Gastroesophageal sphincter (tissue), 4 donors: ENCODE data around the gene NEK11. TPM values are rescaled to one million over a fixed set of nuclear protein-coding genes. Genes with fewer than 3 reads are reported as not detected.
"Not testable (repeated sequence)": the region's sequence is repeated elsewhere in the genome, so short reads cannot be mapped to it uniquely, and the experiment has no call there.

ENCODE experiments used
- ATAC-seq: fragments of 150-250 bp; one replicate; pipeline ENCODE4 v1.9.1; 2016; ENCODE audit warnings: mild to moderate bottlenecking, moderate library complexity
- H3K27ac ChIP-seq, 4 donors: fragments of 200-600 bp; sonication (generic) in 3 of 4; 1 replicate in 3 of 4; 2 replicates in 1 of 4; pipeline ENCODE4 v1.5.1; 2016 to 2019
- H3K27me3 ChIP-seq: fragments of 200-600 bp; sonication (generic); one replicate; pipeline ENCODE4 v1.5.1; 2019
- H3K36me3 ChIP-seq, 2 donors: fragments of 200-600 bp; sonication (generic); one replicate each; pipeline ENCODE4 v1.5.1; 2019; ENCODE audit warnings: control low read depth in 1 of 2
- H3K4me1 ChIP-seq, 3 donors: fragments of 200-600 bp; sonication (generic); 1 replicate in 2 of 3; 2 replicates in 1 of 3; pipeline ENCODE4 v1.5.1; 2016 to 2019; ENCODE audit warnings: control low read depth in 2 of 3
- H3K4me3 ChIP-seq, 2 donors: fragments of 200-600 bp; sonication (generic); one replicate each; pipeline ENCODE4 v1.5.1; 2019; ENCODE audit warnings: mild to moderate bottlenecking in 1 of 2, moderate library complexity in 1 of 2
- H3K9me3 ChIP-seq, 3 donors: fragments of 200-600 bp; sonication (generic); one replicate each; pipeline ENCODE4 v1.5.1; 2017 to 2019; ENCODE audit warnings: control low read depth in 2 of 3
- EP300 ChIP-seq: sonication (generic); formaldehyde crosslinking; IDR thresholded peaks from one replicate; pipeline ENCODE4 v1.6.1; 2017; ENCODE audit warnings: antibody characterized with exemption, mild to moderate bottlenecking
- POLR2A ChIP-seq, 2 donors: fragments of 450-650 bp; IDR thresholded peaks; one replicate each; pipeline ENCODE4 v1.6.1; 2017; ENCODE audit warnings: antibody characterized with exemption in 2 of 2, mild to moderate bottlenecking in 2 of 2, moderate library complexity in 1 of 2
- POLR2AphosphoS5 ChIP-seq: sonication (generic); formaldehyde crosslinking; IDR thresholded peaks from one replicate; pipeline ENCODE4 v1.6.1; 2017; ENCODE audit warnings: antibody characterized with exemption
- WGBS, 2 donors: methylation state at CpG; one replicate each; pipeline ENCODE4 v1.1.5; 2018; ENCODE audit warnings: low coverage in 1 of 2; 5-methylcytosine and 5-hydroxymethylcytosine counted together
- total RNA-seq, 4 donors: library from RNA; depleted of rRNA; stranded (reverse); fragments of >200 nt; gene quantifications; one replicate each; pipeline ENCODE4 v1.1.0, GENCODE V29; 2016
- TF ChIP-seq, protein P1 (sequence below), 4 experiments: fragments of 200-600 bp in 2 of 4; fragments of 450-650 bp in 2 of 4; sonication (generic) in 1 of 4; IDR thresholded peaks; one replicate each; pipeline ENCODE4 v1.5.1; 2017 to 2019; ENCODE audit warnings: antibody characterized with exemption in 4 of 4, mild to moderate bottlenecking in 2 of 4, moderate library complexity in 2 of 4

NEK11 gene
- total RNA-seq, 4 donors from 2014 or later = 4.4 to 19.1 (median 6.0) TPM

DNA sequence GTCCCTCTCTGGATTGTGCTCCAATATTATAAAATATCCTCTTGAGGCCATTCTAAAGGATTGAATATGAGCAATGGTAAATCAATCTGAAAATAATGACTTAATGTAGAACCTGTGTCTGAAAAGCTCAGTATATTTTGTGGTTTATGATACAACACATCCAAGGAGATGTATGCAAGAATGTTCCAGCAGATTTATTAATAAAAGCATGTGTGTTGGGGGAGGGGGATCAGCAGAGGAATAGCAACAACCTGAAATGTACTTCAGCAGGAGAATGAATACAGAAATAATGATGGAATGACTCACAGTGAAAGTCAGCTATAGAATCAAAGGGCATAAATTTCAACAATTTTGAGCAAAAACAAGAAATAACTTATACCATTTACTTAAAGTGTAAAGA, 298.2 kb downstream of the NEK11 start:
- Histone ChIP-seq H3K9me3 (no peaks in the 10 kb centered on the region), H3K36me3 (peaks cover 0 to 7% of the 10 kb centered on the region in 2 donors), H3K27ac (no peak overlapping the region), H3K27me3 (no peaks in the 10 kb centered on the region), H3K4me1 (no peaks in the 10 kb centered on the region), H3K4me3 (no peak overlapping the region)
- TF ChIP-seq EP300 (no peak), POLR2AphosphoS5 (no peak), POLR2A (IDR thresholded peaks at IDR 0.05) (no peak)
- TF ChIP-seq, protein P1, sequence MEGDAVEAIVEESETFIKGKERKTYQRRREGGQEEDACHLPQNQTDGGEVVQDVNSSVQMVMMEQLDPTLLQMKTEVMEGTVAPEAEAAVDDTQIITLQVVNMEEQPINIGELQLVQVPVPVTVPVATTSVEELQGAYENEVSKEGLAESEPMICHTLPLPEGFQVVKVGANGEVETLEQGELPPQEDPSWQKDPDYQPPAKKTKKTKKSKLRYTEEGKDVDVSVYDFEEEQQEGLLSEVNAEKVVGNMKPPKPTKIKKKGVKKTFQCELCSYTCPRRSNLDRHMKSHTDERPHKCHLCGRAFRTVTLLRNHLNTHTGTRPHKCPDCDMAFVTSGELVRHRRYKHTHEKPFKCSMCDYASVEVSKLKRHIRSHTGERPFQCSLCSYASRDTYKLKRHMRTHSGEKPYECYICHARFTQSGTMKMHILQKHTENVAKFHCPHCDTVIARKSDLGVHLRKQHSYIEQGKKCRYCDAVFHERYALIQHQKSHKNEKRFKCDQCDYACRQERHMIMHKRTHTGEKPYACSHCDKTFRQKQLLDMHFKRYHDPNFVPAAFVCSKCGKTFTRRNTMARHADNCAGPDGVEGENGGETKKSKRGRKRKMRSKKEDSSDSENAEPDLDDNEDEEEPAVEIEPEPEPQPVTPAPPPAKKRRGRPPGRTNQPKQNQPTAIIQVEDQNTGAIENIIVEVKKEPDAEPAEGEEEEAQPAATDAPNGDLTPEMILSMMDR (IDR thresholded peaks at IDR 0.05) = no peak
- ATAC-seq = no peak

DNA sequence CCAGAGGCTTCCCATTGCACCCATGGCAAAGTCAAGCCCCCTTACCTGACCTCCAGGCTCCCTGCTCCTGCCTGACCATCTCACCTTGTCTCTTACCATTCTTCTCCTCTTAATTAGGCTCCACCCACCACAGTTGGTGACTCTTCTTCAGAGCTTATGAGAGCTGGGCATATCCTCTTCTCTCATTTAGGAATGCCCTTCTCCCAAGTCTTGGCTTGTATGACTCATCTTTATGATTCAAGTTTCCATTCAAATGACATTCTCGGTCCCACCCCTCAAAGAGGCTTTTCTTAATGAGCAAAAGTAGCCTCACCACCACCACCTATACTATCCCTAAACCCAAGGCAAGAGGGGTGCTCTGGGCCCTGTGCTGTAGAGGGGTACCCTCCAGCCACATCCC, 299.6 kb downstream of the NEK11 start:
- no peak for ATAC-seq
- no peak overlapping the region for H3K4me3 ChIP-seq
- TF ChIP-seq POLR2AphosphoS5 (no peak), POLR2A (IDR thresholded peaks at IDR 0.05) (no peak), EP300 (no peak)
- TF ChIP-seq, protein P1 (IDR thresholded peaks at IDR 0.05) = no peak

DNA sequence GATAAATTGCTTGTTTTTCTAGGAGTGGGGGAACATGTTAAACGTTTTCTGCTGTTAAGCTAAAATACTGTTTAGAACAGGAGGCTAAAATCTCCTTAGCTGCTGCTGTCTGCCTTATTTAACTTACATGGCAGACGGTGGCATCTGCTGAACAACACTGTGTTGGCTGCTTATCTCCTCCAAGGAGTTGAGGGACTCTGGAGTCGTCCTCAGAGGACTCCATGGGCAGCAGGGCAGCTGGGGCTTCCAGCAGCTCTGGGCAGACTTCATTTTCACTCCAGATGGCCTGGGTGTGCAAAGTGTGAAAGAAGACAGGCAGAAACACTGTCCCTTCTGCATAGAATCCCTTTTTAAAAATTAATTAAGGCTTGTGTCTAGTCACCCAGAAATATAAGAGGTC, 302.0 kb downstream of the NEK11 start:
- ATAC-seq = no peak
- Histone ChIP-seq H3K4me3 (no peak overlapping the region), H3K4me1 (no peaks in the 10 kb centered on the region), H3K27me3 (no peaks in the 10 kb centered on the region), H3K36me3 (peaks cover 0 to 7% of the 10 kb centered on the region in 2 donors), H3K9me3 (no peaks in the 10 kb centered on the region), H3K27ac (no peak overlapping the region)
- no peak for TF ChIP-seq POLR2AphosphoS5
- no peak for TF ChIP-seq EP300
- no peak for TF ChIP-seq POLR2A (IDR thresholded peaks at IDR 0.05)
- TF ChIP-seq, protein P1 (IDR thresholded peaks at IDR 0.05) = no peak
- 23 to 35% methylated on average over 1 to 3 of the region's 3 CpGs for WGBS, 2 donors

More for the DNA sequence above, 299.6 kb downstream of the NEK11 start:
- H3K27me3 ChIP-seq = no peaks in the 10 kb centered on the region
- H3K27ac ChIP-seq = no peak overlapping the region
- no peaks in the 10 kb centered on the region for H3K4me1 ChIP-seq
- H3K36me3 ChIP-seq = peaks cover 0 to 7% of the 10 kb centered on the region in 2 donors
- 75% methylated on average over 1 of the region's 1 CpG; no CpG with 5 or more reads in 1 of the 2 donors for WGBS, 2 donors
- no peaks in the 10 kb centered on the region for H3K9me3 ChIP-seq

DNA sequence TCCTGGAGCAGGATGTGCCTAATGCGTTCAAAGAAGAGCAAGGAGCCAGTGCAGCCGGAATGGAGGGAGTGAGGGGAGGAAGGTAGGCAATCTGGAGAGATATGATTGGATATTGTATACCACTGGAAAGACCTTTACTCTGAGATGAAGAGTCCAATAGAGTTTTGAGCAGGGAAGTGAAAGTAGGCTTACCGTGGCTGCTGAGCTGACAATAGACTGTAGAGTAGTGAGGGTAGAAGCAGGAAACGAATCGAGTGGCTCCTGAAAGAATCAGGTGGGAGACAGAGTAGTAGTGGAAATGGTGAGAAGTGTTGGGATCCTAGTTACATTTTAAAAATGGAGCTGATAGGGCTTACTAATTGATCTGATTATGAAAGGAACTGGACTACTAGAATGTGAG, 303.1 kb downstream of the NEK11 start:
- no peak overlapping the region for H3K27ac ChIP-seq
- no peaks in the 10 kb centered on the region for H3K9me3 ChIP-seq
- no peaks in the 10 kb centered on the region for H3K4me1 ChIP-seq
- H3K27me3 ChIP-seq = no peaks in the 10 kb centered on the region
- TF ChIP-seq, protein P1 (IDR thresholded peaks at IDR 0.05) = no peak
- TF ChIP-seq EP300 = no peak
- no peak for TF ChIP-seq POLR2AphosphoS5
- TF ChIP-seq POLR2A (IDR thresholded peaks at IDR 0.05) = no peak
- WGBS, 2 donors = 63 to 84% methylated on average over 4 to 5 of the region's 5 CpGs
- H3K4me3 ChIP-seq = no peak overlapping the region
- ATAC-seq = no peak
- peaks cover 0 to 7% of the 10 kb centered on the region in 2 donors for H3K36me3 ChIP-seq

DNA sequence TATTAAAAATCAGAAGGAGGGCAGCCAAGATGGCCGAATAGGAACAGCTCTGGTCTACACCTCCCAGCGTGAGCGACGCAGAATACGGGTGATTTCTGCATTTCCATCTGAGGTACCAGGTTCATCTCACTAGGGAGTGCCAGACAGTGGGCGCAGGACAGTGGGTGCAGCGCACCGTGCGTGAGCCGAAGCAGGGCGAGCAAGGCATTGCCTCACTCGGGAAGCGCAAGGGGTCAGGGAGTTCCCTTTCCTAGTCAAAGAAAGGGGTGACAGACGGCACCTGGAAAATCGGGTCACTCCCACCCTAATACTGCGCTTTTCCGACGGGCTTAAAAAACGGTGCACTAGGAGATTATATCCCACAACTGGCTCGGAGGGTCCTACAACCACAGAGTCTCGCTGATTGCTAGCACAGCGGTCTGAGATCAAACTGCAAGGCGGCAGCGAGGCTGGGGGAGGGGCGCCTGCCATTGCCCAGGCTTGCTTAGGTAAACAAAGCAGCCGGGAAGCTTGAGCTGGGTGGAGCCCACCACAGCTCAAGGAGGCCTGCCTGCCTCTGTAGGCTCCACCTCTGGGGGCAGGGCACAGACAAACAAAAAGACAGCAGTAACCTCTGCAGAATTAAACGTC, 304.9 kb downstream of the NEK11 start:
- H3K27ac ChIP-seq = not testable (repeated sequence)
- WGBS, 2 donors = 81 to 93% methylated on average over 8 to 19 of the region's 27 CpGs

More for the DNA sequence above, 304.9 kb downstream of the NEK11 start:
- not testable (repeated sequence) for H3K4me1 ChIP-seq, H3K36me3 ChIP-seq, H3K4me3 ChIP-seq, H3K9me3 ChIP-seq, ATAC-seq, H3K27me3 ChIP-seq
